Measurements from ENCODE around the gene CDCA7L. TPM values are rescaled to one million over a fixed set of nuclear protein-coding genes. Genes with fewer than 3 reads are reported as not detected.

CDCA7L gene
- polyA plus RNA-seq, 1 of the 3 experiments (the other 2 are of a cell fraction): 18.4 TPM

DNA sequence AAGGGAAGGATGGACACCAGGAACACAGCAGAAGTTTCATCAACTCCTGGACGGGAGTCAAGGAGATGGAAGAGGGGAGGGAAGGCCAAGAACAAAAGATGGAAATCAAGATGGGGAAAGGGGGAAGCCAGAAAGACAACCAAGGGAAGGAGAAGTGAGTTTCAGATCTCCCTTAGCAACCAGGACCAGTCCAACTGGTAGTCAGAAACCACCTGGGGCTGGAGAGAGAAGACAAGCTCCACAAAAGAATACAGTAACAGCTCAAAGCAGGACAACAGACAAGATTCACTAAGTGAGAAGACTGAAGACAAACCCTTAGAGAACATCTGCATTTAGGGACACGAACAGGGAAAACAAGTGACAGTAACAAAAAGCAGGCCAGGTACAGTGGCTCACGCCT lies 30.6 kb downstream of the CDCA7L start:
- Histone ChIP-seq H3K9me2 (no peaks in the 10 kb centered on the region), H3K4me1 (ENCODE audit: control insufficient read depth in 1 of 2, insufficient read depth in 2 of 2, low read depth in 1 of 2, low read length in 1 of 2) (no peaks in the 10 kb centered on the region), H3K9ac (no peak overlapping the region), H3K27me3 (ENCODE audit: insufficient read depth) (no peaks in the 10 kb centered on the region), H3K9me3 (no peaks in the 10 kb centered on the region), H3K27ac (ENCODE audit: low read depth in 2 of 2, low read length in 1 of 2) (no peak overlapping the region), H3K79me2 (ENCODE audit: insufficient read depth) (no peaks in the 10 kb centered on the region; the same call in 1 of the 2 replicates), H3F3A (replicated peaks; ENCODE audit: insufficient read depth) (no peaks in the 10 kb centered on the region), H3K4me3 (ENCODE audit: low read depth in 2 of 2, low read length in 1 of 2) (no peak overlapping the region), H3K4me2 (no peak overlapping the region), H4K20me1 (ENCODE audit: insufficient read depth) (no peaks in the 10 kb centered on the region), H2AFZ (ENCODE audit: low read depth) (no peak overlapping the region), H3K36me3 (replicated peaks in 1 of 2; ENCODE audit: control insufficient read depth in 1 of 2, insufficient read depth in 2 of 2, low read length in 1 of 2) (peaks cover 0 to 3% of the 10 kb centered on the region in 2 experiments)
- CTCF ChIA-PET: interaction anchor here (1.2 kb wide), 1 partner anchor 9 kb away, joined by 3 read pairs; no protein-coding TSS in a partner anchor
- TF ChIP-seq EZH2phosphoT487 (IDR thresholded peaks at IDR 0.05; ENCODE audit: borderline replicate concordance, low read depth) (no peak), ELF1 (IDR thresholded peaks at IDR 0.05) (no peak), EP300 (IDR thresholded peaks at IDR 0.05; ENCODE audit: borderline replicate concordance in 1 of 2, low read depth in 1 of 2, low read length in 1 of 2) (no peak)
- TF ChIP-seq, protein P1, sequence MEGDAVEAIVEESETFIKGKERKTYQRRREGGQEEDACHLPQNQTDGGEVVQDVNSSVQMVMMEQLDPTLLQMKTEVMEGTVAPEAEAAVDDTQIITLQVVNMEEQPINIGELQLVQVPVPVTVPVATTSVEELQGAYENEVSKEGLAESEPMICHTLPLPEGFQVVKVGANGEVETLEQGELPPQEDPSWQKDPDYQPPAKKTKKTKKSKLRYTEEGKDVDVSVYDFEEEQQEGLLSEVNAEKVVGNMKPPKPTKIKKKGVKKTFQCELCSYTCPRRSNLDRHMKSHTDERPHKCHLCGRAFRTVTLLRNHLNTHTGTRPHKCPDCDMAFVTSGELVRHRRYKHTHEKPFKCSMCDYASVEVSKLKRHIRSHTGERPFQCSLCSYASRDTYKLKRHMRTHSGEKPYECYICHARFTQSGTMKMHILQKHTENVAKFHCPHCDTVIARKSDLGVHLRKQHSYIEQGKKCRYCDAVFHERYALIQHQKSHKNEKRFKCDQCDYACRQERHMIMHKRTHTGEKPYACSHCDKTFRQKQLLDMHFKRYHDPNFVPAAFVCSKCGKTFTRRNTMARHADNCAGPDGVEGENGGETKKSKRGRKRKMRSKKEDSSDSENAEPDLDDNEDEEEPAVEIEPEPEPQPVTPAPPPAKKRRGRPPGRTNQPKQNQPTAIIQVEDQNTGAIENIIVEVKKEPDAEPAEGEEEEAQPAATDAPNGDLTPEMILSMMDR (IDR thresholded peaks at IDR 0.05): no peak
- TF ChIP-seq, protein P2, sequence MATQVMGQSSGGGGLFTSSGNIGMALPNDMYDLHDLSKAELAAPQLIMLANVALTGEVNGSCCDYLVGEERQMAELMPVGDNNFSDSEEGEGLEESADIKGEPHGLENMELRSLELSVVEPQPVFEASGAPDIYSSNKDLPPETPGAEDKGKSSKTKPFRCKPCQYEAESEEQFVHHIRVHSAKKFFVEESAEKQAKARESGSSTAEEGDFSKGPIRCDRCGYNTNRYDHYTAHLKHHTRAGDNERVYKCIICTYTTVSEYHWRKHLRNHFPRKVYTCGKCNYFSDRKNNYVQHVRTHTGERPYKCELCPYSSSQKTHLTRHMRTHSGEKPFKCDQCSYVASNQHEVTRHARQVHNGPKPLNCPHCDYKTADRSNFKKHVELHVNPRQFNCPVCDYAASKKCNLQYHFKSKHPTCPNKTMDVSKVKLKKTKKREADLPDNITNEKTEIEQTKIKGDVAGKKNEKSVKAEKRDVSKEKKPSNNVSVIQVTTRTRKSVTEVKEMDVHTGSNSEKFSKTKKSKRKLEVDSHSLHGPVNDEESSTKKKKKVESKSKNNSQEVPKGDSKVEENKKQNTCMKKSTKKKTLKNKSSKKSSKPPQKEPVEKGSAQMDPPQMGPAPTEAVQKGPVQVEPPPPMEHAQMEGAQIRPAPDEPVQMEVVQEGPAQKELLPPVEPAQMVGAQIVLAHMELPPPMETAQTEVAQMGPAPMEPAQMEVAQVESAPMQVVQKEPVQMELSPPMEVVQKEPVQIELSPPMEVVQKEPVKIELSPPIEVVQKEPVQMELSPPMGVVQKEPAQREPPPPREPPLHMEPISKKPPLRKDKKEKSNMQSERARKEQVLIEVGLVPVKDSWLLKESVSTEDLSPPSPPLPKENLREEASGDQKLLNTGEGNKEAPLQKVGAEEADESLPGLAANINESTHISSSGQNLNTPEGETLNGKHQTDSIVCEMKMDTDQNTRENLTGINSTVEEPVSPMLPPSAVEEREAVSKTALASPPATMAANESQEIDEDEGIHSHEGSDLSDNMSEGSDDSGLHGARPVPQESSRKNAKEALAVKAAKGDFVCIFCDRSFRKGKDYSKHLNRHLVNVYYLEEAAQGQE (IDR thresholded peaks at IDR 0.05; ENCODE audit: low read depth, low read length): no peak
- no peak for DNase-seq
- 65% methylated on average over 3 of the region's 3 CpGs for WGBS (ENCODE audit: low lambda C conversion rate)
- POLR2A ChIA-PET: no interaction called here

DNA sequence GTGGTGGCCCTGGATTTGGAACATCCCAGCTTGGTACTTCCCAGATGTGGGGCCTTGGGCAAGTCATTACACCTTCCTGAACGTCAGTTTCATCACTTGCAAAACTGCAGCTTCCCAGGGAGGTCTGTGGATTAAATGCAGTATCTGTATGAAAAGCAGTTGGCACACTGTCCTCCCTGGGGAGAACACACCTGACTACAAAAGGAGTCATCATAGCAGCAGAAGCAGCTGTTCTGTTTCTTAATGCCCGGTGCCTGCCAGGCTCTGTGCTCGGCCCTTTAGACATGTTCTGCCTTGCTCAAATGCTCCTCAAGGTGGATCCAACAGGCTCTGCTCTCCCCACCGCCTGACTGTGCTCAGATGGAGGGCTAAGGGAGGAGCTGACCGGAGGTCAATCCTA lies 31.0 kb downstream of the CDCA7L start:
- ChIA-PET POLR2A (no interaction called here), CTCF (interaction anchor here (1.2 kb wide), 1 partner anchor 9 kb away, joined by 3 read pairs; no protein-coding TSS in a partner anchor)
- no peak overlapping the region for H3K9ac ChIP-seq
- H2AFZ ChIP-seq (ENCODE audit: low read depth): no peak overlapping the region
- no peaks in the 10 kb centered on the region for H3K27me3 ChIP-seq (ENCODE audit: insufficient read depth)
- H3K27ac ChIP-seq (ENCODE audit: low read depth in 2 of 2, low read length in 1 of 2): no peak overlapping the region
- WGBS (ENCODE audit: low lambda C conversion rate): 73% methylated on average over 5 of the region's 5 CpGs
- H3K9me2 ChIP-seq: no peaks in the 10 kb centered on the region
- TF ChIP-seq GATA2 (CRISPR knock-in tag; IDR thresholded peaks at IDR 0.05) (no peak), CHD2 (IDR thresholded peaks at IDR 0.05; ENCODE audit: low read length, partially characterized antibody) (no peak), NRF1 (IDR thresholded peaks at IDR 0.05; ENCODE audit: low read depth, low read length) (no peak)
- TF ChIP-seq, protein P3, sequence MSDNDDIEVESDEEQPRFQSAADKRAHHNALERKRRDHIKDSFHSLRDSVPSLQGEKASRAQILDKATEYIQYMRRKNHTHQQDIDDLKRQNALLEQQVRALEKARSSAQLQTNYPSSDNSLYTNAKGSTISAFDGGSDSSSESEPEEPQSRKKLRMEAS (IDR thresholded peaks at IDR 0.05; ENCODE audit: low read depth): no peak
- peaks cover 0 to 3% of the 10 kb centered on the region in 2 experiments for H3K36me3 ChIP-seq (replicated peaks in 1 of 2; ENCODE audit: control insufficient read depth in 1 of 2, insufficient read depth in 2 of 2, low read length in 1 of 2)
- DNase-seq: no peak
- H3K4me1 ChIP-seq (ENCODE audit: control insufficient read depth in 1 of 2, insufficient read depth in 2 of 2, low read depth in 1 of 2, low read length in 1 of 2): no peaks in the 10 kb centered on the region
- H4K20me1 ChIP-seq (ENCODE audit: insufficient read depth): no peaks in the 10 kb centered on the region
- no peaks in the 10 kb centered on the region for H3K9me3 ChIP-seq
- no peaks in the 10 kb centered on the region; the same call in 1 of the 2 replicates for H3K79me2 ChIP-seq (ENCODE audit: insufficient read depth)
- no peaks in the 10 kb centered on the region for H3F3A ChIP-seq (replicated peaks; ENCODE audit: insufficient read depth)
- H3K4me2 ChIP-seq: no peak overlapping the region
- H3K4me3 ChIP-seq (ENCODE audit: low read depth in 2 of 2, low read length in 1 of 2): no peak overlapping the region
